Loucy (cell line): ENCODE data around the gene NEMF.

Experiments
- EZH2phosphoT487 ChIP-seq: fragments of 200-600 bp; IDR thresholded peaks from 2 replicates; pipeline ENCODE4 v1.6.1; 2018; ENCODE audit warnings: antibody characterized with exemption, mild to moderate bottlenecking, moderate library complexity, borderline replicate concordance
- TF ChIP-seq, protein P1 (sequence below): fragments of 200-600 bp; sonication (generic); conservative IDR thresholded peaks from 2 replicates; pipeline ENCODE4 v1.5.1; 2014; ENCODE audit warnings: mild to moderate bottlenecking, antibody characterized with exemption, low read length

DNA sequence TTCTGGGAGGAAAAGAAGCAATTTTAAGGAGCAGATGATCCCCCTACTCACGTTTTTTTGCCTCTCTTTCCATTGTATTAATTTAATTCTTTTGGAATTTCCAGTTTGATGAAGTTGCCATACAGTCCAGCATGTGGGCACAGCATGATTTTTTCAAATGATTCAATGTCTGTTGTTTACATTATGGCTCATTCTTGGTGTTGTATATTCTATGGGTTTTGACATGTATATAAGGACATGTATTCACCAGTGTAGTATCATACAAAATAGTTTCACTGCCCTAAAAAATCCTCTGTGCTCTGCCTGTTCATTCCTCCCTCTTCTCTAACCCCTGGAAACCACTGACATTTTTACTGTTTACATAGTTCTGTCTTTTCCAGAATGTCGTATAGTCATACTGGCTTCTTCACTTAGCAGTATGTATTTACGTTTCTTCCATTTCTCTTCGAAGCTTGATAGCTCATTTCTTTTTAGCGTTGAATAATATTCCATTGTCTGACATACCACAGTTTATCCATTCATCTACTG, 98.0 kb downstream of the NEMF start:
- TF ChIP-seq, protein P1, sequence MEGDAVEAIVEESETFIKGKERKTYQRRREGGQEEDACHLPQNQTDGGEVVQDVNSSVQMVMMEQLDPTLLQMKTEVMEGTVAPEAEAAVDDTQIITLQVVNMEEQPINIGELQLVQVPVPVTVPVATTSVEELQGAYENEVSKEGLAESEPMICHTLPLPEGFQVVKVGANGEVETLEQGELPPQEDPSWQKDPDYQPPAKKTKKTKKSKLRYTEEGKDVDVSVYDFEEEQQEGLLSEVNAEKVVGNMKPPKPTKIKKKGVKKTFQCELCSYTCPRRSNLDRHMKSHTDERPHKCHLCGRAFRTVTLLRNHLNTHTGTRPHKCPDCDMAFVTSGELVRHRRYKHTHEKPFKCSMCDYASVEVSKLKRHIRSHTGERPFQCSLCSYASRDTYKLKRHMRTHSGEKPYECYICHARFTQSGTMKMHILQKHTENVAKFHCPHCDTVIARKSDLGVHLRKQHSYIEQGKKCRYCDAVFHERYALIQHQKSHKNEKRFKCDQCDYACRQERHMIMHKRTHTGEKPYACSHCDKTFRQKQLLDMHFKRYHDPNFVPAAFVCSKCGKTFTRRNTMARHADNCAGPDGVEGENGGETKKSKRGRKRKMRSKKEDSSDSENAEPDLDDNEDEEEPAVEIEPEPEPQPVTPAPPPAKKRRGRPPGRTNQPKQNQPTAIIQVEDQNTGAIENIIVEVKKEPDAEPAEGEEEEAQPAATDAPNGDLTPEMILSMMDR = no peak
- TF ChIP-seq EZH2phosphoT487 = no peak
